ENCODE data around the gene CPB2. TPM values are rescaled to one million over a fixed set of nuclear protein-coding genes. Genes with fewer than 3 reads are reported as not detected.

Gene CPB2
- total RNA-seq, 1 experiment from 2014 or later = not detected

- H3K36me3 ChIP-seq (ENCODE audit: insufficient read depth, low read length) = no peaks in the 10 kb centered on the region
- H2AFZ ChIP-seq (ENCODE audit: low read length) = no peak overlapping the region
- H3K79me2 ChIP-seq (ENCODE audit: low read length) = no peaks in the 10 kb centered on the region
- no peak overlapping the region for H3K27ac ChIP-seq (ENCODE audit: low read length)
- no peaks in the 10 kb centered on the region for H3K27me3 ChIP-seq (ENCODE audit: low read length)
- H3K4me3 ChIP-seq (ENCODE audit: low read length) = no peak overlapping the region
- no peak overlapping the region for H3K9ac ChIP-seq (ENCODE audit: low read length)
- H3K4me2 ChIP-seq (ENCODE audit: low read depth, low read length, poor library complexity, severe bottlenecking) = no peak overlapping the region
- H3K9me2 ChIP-seq (replicated peaks; ENCODE audit: insufficient read depth, low read length) = no peaks in the 10 kb centered on the region
- peaks cover 6% of the 10 kb centered on the region for H3K4me1 ChIP-seq (ENCODE audit: low read length)
- no peak for DNase-seq
- H4K20me1 ChIP-seq (ENCODE audit: insufficient read depth, low read depth, low read length) = no peaks in the 10 kb centered on the region; the same call in 1 of the 2 replicates
- no peaks in the 10 kb centered on the region for H3K9me3 ChIP-seq (ENCODE audit: low read length)
Observed at GRCh38 chr13:46063292-46063691, 41.5 kb downstream of the CPB2 start.

DNA sequence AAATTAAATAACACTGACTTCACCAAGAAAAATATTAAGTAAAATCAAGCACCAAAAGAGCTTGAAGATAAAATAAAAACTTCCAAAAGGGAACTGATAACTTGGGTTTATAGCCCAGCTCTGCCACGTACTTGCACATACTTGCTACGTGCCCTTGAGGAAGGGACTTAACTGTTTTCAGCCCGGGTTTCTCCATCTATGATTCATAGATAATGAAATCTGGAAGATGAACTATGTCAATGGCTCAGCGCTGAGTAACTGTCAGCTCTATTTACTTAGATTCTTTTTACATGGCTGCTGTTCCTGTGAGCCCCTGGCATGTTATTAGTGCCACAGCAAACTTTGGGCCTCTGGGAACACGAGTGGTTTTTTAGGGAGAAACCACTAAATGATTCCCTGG, 42.6 kb downstream of the CPB2 start:
- peaks cover 8% of the 10 kb centered on the region; the same call in 1 of the 2 replicates for H4K20me1 ChIP-seq (ENCODE audit: insufficient read depth, low read depth, low read length)
- H3K4me1 ChIP-seq (ENCODE audit: low read length) = peaks cover 12% of the 10 kb centered on the region
- H3K36me3 ChIP-seq (ENCODE audit: insufficient read depth, low read length) = no peaks in the 10 kb centered on the region
- no peaks in the 10 kb centered on the region for H3K9me3 ChIP-seq (ENCODE audit: low read length)
- no peak overlapping the region for H3K9ac ChIP-seq (ENCODE audit: low read length)
- H3K4me3 ChIP-seq (ENCODE audit: low read length) = no peak overlapping the region
- no peak overlapping the region for H3K27ac ChIP-seq (ENCODE audit: low read length)
- no peak overlapping the region for H3K4me2 ChIP-seq (ENCODE audit: low read depth, low read length, poor library complexity, severe bottlenecking)
- no peaks in the 10 kb centered on the region for H3K79me2 ChIP-seq (ENCODE audit: low read length)
- no peak for DNase-seq
- H3K27me3 ChIP-seq (ENCODE audit: low read length) = no peaks in the 10 kb centered on the region
- no peak overlapping the region for H2AFZ ChIP-seq (ENCODE audit: low read length)
- H3K9me2 ChIP-seq (replicated peaks; ENCODE audit: insufficient read depth, low read length) = no peaks in the 10 kb centered on the region

GRCh38 chr13:46059405-46059804, 45.4 kb downstream of the CPB2 start:
- Histone ChIP-seq H3K4me3 (ENCODE audit: low read length) (no peak overlapping the region), H3K9me2 (replicated peaks; ENCODE audit: insufficient read depth, low read length) (no peaks in the 10 kb centered on the region), H2AFZ (ENCODE audit: low read length) (no peak overlapping the region), H3K27me3 (ENCODE audit: low read length) (no peaks in the 10 kb centered on the region), H3K9ac (ENCODE audit: low read length) (no peak overlapping the region), H3K9me3 (ENCODE audit: low read length) (no peaks in the 10 kb centered on the region), H3K36me3 (ENCODE audit: insufficient read depth, low read length) (no peaks in the 10 kb centered on the region), H3K4me1 (ENCODE audit: low read length) (peaks cover 21% of the 10 kb centered on the region), H3K79me2 (ENCODE audit: low read length) (no peaks in the 10 kb centered on the region), H4K20me1 (ENCODE audit: insufficient read depth, low read depth, low read length) (peaks cover 8% of the 10 kb centered on the region; the same call in 1 of the 2 replicates), H3K27ac (ENCODE audit: low read length) (no peak overlapping the region), H3K4me2 (ENCODE audit: low read depth, low read length, poor library complexity, severe bottlenecking) (no peak overlapping the region)
- DNase-seq = no peak

DNA sequence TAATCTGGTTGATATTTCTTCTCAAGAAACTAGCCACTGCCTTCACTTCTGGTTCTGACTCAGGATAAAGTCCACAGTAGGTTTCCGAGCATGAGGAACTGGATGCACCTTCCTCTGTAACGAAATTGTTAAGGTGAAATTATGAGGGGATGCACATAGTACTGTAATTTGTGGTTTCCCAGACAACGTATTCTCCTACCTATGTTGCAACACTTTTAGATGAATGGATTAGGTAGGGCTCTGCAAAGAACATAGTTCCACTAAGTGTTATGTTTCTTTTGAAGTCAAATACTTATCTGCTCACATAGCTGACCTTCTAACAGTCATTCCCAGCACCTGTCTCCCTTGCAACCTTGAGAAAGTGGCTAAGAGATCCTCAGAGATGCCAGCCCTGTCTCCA, 46.6 kb downstream of the CPB2 start:
- peaks cover 10% of the 10 kb centered on the region for H3K79me2 ChIP-seq (ENCODE audit: low read length)
- H3K9ac ChIP-seq (ENCODE audit: low read length) = no peak overlapping the region
- no peaks in the 10 kb centered on the region for H3K36me3 ChIP-seq (ENCODE audit: insufficient read depth, low read length)
- H4K20me1 ChIP-seq (ENCODE audit: insufficient read depth, low read depth, low read length) = peaks cover 8% of the 10 kb centered on the region; the same call in 1 of the 2 replicates
- no peaks in the 10 kb centered on the region for H3K27me3 ChIP-seq (ENCODE audit: low read length)
- no peaks in the 10 kb centered on the region for H3K9me3 ChIP-seq (ENCODE audit: low read length)
- no peak overlapping the region for H3K27ac ChIP-seq (ENCODE audit: low read length)
- DNase-seq = no peak
- H3K4me1 ChIP-seq (ENCODE audit: low read length) = peaks cover 29% of the 10 kb centered on the region
- no peaks in the 10 kb centered on the region for H3K9me2 ChIP-seq (replicated peaks; ENCODE audit: insufficient read depth, low read length)
- H2AFZ ChIP-seq (ENCODE audit: low read length) = no peak overlapping the region
- no peak overlapping the region for H3K4me2 ChIP-seq (ENCODE audit: low read depth, low read length, poor library complexity, severe bottlenecking)
- no peak overlapping the region for H3K4me3 ChIP-seq (ENCODE audit: low read length)

GRCh38 chr13:46057256-46058015, 47.4 kb downstream of the CPB2 start:
- Histone ChIP-seq H3K9ac (ENCODE audit: low read length) (no peak overlapping the region), H2AFZ (ENCODE audit: low read length) (no peak overlapping the region), H3K4me3 (ENCODE audit: low read length) (no peak overlapping the region), H3K27me3 (ENCODE audit: low read length) (no peaks in the 10 kb centered on the region), H3K9me2 (replicated peaks; ENCODE audit: insufficient read depth, low read length) (no peaks in the 10 kb centered on the region), H3K27ac (ENCODE audit: low read length) (no peak overlapping the region), H4K20me1 (ENCODE audit: insufficient read depth, low read depth, low read length) (peaks cover 8% of the 10 kb centered on the region; the same call in 1 of the 2 replicates), H3K4me1 (ENCODE audit: low read length) (peaks cover 32% of the 10 kb centered on the region), H3K79me2 (ENCODE audit: low read length) (peaks cover 15% of the 10 kb centered on the region), H3K9me3 (ENCODE audit: low read length) (no peaks in the 10 kb centered on the region), H3K36me3 (ENCODE audit: insufficient read depth, low read length) (no peaks in the 10 kb centered on the region), H3K4me2 (ENCODE audit: low read depth, low read length, poor library complexity, severe bottlenecking) (no peak overlapping the region)
- DNase-seq = no peak

- peak overlapping the region; percentile 36 for H2AFZ ChIP-seq (ENCODE audit: low read length)
- H3K4me1 ChIP-seq (ENCODE audit: low read length) = peaks cover 51% of the 10 kb centered on the region
- H3K9me2 ChIP-seq (replicated peaks; ENCODE audit: insufficient read depth, low read length) = no peaks in the 10 kb centered on the region
- H3K9me3 ChIP-seq (ENCODE audit: low read length) = no peaks in the 10 kb centered on the region
- peak overlapping the region; percentile 81 for H3K9ac ChIP-seq (ENCODE audit: low read length)
- H3K79me2 ChIP-seq (ENCODE audit: low read length) = peaks cover 55% of the 10 kb centered on the region
- no peak for DNase-seq
- peaks cover 17% of the 10 kb centered on the region for H4K20me1 ChIP-seq (ENCODE audit: insufficient read depth, low read depth, low read length)
- no peaks in the 10 kb centered on the region for H3K27me3 ChIP-seq (ENCODE audit: low read length)
- peak overlapping the region; percentile 86 for H3K4me3 ChIP-seq (ENCODE audit: low read length)
- H3K4me2 ChIP-seq (ENCODE audit: low read depth, low read length, poor library complexity, severe bottlenecking) = peak overlapping the region; percentile 86
- H3K36me3 ChIP-seq (ENCODE audit: insufficient read depth, low read length) = no peaks in the 10 kb centered on the region
- H3K27ac ChIP-seq (ENCODE audit: low read length) = no peak overlapping the region
Observed at GRCh38 chr13:46053162-46054012, 51.4 kb downstream of the CPB2 start.

DNA sequence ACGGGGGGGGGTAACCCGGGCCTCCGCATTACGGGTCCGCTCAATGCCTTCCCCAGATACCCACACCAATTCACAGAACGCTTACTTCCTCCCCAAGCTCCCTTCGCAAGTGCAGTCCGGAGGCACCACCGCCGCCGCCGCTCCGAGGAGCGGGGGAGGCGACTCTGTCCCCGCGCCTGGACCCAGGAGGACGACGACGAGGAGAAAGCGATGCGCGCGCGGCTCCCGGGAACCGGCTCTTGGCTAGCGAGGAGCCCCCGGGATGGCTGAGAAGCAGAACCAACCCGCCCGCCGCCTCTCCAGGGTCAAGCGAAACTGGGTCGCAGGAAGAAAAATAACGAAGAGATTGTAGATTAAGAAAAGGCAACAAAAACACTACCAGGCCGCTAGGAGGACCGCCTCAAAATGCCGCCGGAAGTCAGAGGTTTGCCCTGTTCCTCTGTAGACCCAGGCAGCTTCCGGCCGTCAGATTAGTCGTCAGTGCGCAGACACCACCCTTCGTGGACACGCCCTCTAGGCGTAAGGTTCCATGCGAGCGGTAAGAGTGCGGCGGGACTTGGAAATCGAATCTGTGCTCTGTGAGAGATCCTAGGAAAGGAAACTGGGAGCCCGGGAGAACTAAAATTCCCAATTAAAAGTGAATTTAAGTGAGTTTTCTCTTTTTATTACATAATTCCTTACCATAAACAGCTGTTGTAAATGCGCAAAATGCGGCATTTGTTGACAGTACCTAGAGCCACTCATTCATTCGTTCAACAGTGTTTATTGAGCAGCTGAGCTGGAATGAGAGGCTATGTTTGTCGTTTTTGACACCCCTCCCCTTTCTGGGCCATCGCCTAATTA, 52.3 kb downstream of the CPB2 start, which contains the start of gene ZC3H13:
ZC3H13 (minus strand) TSS at position 428 of the 843 bp plus-strand sequence. CDS start 7,239 bp downstream, outside the sequence.
- Histone ChIP-seq H3K4me1 (ENCODE audit: low read length) (peaks cover 46% of the 10 kb centered on the region), H4K20me1 (ENCODE audit: insufficient read depth, low read depth, low read length) (peaks cover 12% of the 10 kb centered on the region), H3K4me3 (ENCODE audit: low read length) (peak within 1 kb of the TSS; percentile 86), H3K9ac (ENCODE audit: low read length) (peak within 1 kb of the TSS; percentile 81), H3K9me3 (ENCODE audit: low read length) (no peaks in the 10 kb centered on the region), H3K27ac (ENCODE audit: low read length) (peak within 1 kb of the TSS; percentile 71), H3K79me2 (ENCODE audit: low read length) (peaks cover 63% of the 10 kb centered on the region), H3K27me3 (ENCODE audit: low read length) (no peaks in the 10 kb centered on the region), H3K4me2 (ENCODE audit: low read depth, low read length, poor library complexity, severe bottlenecking) (peak within 1 kb of the TSS; percentile 86), H3K9me2 (replicated peaks; ENCODE audit: insufficient read depth, low read length) (no peaks in the 10 kb centered on the region), H2AFZ (ENCODE audit: low read length) (peak within 1 kb of the TSS; percentile 36), H3K36me3 (ENCODE audit: insufficient read depth, low read length) (no peaks in the 10 kb centered on the region)
- DNase-seq = peak; percentile 97
